ENCODE data around the gene DLGAP4.

DNA sequence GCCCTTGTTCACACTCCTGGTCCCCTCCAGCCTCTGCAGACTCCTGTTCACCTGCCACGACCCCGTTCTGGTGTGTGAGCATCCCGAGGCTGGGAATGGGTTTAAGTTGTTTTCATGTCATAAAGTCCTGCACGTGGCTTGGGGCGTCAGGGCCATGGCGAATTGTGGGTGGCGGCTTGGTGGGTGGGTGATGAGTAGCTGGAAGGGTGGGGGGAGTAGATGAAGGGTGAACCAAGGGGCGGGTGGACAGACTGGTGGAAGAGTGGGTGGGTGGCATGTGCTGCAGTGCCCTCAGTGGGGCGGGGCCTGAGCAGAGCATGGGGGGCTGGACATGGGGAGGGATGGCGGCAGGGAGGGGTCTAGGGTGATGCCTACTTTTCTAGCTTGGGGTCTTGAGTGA, 54.3 kb downstream of the DLGAP4 start:
- no peak for TF ChIP-seq SIN3A (IDR thresholded peaks at IDR 0.05; ENCODE audit: low read depth, low read length)
- TF ChIP-seq, protein P1, sequence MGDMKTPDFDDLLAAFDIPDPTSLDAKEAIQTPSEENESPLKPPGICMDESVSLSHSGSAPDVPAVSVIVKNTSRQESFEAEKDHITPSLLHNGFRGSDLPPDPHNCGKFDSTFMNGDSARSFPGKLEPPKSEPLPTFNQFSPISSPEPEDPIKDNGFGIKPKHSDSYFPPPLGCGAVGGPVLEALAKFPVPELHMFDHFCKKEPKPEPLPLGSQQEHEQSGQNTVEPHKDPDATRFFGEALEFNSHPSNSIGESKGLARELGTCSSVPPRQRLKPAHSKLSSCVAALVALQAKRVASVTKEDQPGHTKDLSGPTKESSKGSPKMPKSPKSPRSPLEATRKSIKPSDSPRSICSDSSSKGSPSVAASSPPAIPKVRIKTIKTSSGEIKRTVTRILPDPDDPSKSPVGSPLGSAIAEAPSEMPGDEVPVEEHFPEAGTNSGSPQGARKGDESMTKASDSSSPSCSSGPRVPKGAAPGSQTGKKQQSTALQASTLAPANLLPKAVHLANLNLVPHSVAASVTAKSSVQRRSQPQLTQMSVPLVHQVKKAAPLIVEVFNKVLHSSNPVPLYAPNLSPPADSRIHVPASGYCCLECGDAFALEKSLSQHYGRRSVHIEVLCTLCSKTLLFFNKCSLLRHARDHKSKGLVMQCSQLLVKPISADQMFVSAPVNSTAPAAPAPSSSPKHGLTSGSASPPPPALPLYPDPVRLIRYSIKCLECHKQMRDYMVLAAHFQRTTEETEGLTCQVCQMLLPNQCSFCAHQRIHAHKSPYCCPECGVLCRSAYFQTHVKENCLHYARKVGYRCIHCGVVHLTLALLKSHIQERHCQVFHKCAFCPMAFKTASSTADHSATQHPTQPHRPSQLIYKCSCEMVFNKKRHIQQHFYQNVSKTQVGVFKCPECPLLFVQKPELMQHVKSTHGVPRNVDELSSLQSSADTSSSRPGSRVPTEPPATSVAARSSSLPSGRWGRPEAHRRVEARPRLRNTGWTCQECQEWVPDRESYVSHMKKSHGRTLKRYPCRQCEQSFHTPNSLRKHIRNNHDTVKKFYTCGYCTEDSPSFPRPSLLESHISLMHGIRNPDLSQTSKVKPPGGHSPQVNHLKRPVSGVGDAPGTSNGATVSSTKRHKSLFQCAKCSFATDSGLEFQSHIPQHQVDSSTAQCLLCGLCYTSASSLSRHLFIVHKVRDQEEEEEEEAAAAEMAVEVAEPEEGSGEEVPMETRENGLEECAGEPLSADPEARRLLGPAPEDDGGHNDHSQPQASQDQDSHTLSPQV (IDR thresholded peaks at IDR 0.05), result no peak

Measured in GM12878 (cell line).